MG63 (cell line): ENCODE results near the gene PTPN3. TPM values are rescaled to one million over a fixed set of nuclear protein-coding genes. Genes with fewer than 3 reads are reported as not detected.

Experiments used
- DNase-seq: peaks from one replicate; pipeline ENCODE4 v3.0.0-alpha.2; 2020
- H3K27me3 ChIP-seq: fragments of 250-450 bp; sonication (Bioruptor Pico); 2 replicates; pipeline ENCODE4 v1.5.1; 2020; ENCODE audit warnings: mild to moderate bottlenecking, moderate library complexity
- H3K36me3 ChIP-seq: fragments of 250-450 bp; sonication (Bioruptor Pico); 2 replicates; pipeline ENCODE4 v1.5.1; 2020; ENCODE audit warnings: mild to moderate bottlenecking, moderate library complexity
- H3K4me3 ChIP-seq: fragments of 250-450 bp; sonication (Bioruptor Pico); 2 replicates; pipeline ENCODE4 v1.5.1; 2020; ENCODE audit warnings: mild to moderate bottlenecking, moderate library complexity
- H3K9me3 ChIP-seq: fragments of 250-450 bp; sonication (Bioruptor Pico); 2 replicates; pipeline ENCODE4 v1.5.1; 2020; ENCODE audit warnings: mild to moderate bottlenecking, moderate library complexity
- total RNA-seq: library from RNA; depleted of rRNA; stranded (reverse); fragments of >200 nt; shearing (Covaris generic); gene quantifications from 2 replicates; pipeline ENCODE4 v1.2.3, GENCODE V29; 2014; ENCODE audit warnings: low replicate concordance

Gene PTPN3
- total RNA-seq, 1 experiment from 2014 or later = 1.7 TPM

DNA sequence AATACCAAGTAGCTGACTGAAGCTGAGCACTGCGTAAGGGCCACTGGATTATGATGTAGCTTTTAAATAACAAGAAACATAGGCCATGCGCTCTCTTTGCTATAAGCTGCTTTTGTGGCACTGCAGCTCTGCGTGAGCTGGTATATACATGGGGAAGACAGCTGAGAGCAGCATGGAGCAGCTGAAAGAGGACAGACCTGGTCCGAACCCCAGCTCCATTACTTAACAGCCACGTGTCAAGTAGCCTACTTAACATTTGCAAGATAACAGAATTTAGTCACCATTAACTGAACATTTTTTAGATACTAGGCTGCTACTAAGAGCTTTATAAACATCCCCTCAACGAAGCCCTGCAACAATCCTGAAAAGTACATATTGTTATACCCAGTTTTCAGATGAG, 69.3 kb downstream of the PTPN3 start:
- Histone ChIP-seq H3K9me3 (no peaks in the 10 kb centered on the region), H3K4me3 (no peak overlapping the region), H3K36me3 (0 out of 2 replicates have a peak, but pooled peaks cover 5% of the 10 kb centered on the region), H3K27me3 (no peaks in the 10 kb centered on the region)
- DNase-seq = no peak

DNA sequence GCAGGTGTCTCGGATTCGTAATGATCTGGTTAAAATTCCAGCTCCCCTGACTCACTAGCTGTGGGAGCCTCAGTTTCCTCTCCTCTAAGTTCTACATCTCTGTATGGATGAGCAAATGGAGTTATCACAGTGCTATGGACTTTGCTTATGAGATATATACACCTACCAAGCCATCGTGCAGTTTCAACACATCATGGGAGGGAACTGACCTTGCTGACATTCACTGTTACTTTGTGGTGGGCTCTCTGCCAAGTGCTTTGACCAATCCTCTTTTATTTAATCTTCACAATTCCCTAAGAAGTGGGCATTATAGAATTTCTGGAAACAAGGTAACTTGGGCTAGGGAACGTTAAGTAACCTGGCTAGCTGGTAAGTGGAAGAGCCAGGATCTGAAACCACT, 70.2 kb downstream of the PTPN3 start:
- Histone ChIP-seq H3K9me3 (no peaks in the 10 kb centered on the region), H3K4me3 (no peak overlapping the region), H3K27me3 (no peaks in the 10 kb centered on the region), H3K36me3 (0 out of 2 replicates have a peak, but pooled peaks cover 5% of the 10 kb centered on the region)
- no peak for DNase-seq

DNA sequence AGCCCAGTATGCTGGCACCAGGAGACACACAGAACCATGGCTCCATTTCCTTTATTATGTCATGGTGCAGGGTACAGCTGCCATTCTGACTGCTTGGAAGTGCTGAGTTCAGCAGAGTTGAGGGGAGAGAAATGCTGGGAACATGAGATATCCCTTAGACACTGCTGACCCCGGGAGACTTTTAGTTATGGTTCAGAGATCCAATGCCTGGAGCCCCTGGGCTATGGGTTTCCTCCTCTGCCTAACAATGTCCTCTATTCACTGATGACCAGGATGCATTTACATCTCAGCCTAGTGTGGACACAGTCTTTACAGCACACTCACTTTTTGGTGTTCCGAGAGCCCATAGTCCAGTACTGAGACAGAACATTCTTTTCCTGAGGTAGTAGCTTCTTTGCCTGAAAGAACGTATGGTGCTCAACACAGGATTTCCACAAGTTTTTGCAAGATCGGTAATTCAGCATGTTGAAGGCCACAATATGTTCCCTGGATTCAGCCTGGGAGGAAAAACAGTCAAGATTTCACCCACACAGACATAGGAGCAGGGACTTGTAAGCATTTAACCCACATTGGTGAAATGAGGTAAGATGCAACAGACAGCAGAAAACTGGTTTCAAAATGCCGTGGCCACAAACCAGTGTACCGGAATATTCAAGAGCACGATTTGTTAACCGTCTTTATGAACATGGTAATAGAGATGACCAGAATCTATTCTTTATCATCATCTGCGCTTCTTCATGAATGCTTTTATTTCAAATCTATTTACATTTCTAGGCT, 71.3 kb downstream of the PTPN3 start:
- peaks cover 5% of the 10 kb centered on the region; the same call in 1 of the 2 replicates for H3K36me3 ChIP-seq
- no peaks in the 10 kb centered on the region for H3K9me3 ChIP-seq
- DNase-seq = no peak
- no peak overlapping the region for H3K4me3 ChIP-seq
- H3K27me3 ChIP-seq = no peaks in the 10 kb centered on the region

DNA sequence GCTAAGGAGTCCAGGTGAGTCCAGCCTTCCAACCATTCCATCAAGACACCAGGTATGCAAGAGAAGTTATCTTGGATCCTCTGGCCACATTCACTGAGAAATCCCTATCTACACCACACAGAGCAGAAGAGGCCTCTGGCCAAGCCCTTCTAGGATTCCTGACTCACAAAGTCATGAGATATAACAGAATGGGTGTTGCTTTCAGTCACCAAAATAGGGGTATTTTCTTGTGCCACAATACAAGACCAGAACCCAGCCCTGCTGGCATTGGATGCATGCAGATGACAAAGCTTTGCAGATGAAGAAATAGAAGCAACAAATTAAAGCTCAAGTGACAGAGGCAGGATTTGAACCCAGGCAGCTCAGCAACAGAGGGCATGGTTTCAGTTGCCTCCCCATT, 73.5 kb downstream of the PTPN3 start:
- Histone ChIP-seq H3K27me3 (no peaks in the 10 kb centered on the region), H3K4me3 (no peak overlapping the region), H3K36me3 (peaks cover 5% of the 10 kb centered on the region; the same call in 1 of the 2 replicates), H3K9me3 (no peaks in the 10 kb centered on the region)
- DNase-seq = no peak

DNA sequence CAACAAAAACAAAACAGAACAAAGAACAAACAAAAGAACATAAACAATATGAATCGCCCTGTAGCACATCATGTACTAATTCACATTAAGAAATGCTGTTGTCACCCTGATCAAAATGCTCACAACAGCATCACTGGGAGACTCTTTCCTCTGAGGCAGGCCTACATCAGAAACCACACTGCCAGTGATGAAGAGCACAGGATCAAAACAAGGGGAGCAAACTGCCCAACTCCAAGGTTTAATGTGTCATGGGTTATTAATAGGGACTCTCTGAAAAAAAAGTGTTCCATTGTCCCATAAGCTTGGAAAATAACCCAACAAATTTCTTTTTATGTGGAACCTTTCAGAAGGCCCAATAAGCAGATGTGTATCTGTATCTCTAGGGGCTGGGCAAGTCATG, 74.2 kb downstream of the PTPN3 start:
- no peaks in the 10 kb centered on the region for H3K9me3 ChIP-seq
- no peak for DNase-seq

DNA sequence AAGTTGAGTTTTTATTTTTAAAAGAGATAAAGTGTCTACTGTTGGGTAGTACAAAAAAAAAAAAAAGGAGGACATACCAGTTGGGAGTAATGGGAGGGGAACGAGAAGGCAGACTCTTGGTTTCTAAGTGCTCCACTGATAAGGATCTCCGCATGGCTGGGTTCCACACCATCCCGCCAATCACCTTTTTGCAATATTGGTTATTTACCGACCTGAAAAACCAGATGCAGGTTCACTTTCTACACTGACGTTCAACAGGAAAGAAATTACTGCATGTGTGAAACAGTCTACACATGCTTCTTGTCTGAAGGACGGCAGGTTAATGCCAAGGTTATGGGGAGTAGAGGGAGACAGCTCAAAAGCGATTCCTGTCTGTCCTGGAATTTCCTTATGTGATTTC, 75.5 kb downstream of the PTPN3 start:
- DNase-seq = no peak
- H3K27me3 ChIP-seq = no peaks in the 10 kb centered on the region
- H3K9me3 ChIP-seq = no peaks in the 10 kb centered on the region
- no peak overlapping the region for H3K4me3 ChIP-seq
- H3K36me3 ChIP-seq = peaks cover 5% of the 10 kb centered on the region; the same call in 1 of the 2 replicates

More for the DNA sequence above, 74.2 kb downstream of the PTPN3 start:
- peaks cover 5% of the 10 kb centered on the region; the same call in 1 of the 2 replicates for H3K36me3 ChIP-seq
- no peaks in the 10 kb centered on the region for H3K27me3 ChIP-seq
- H3K4me3 ChIP-seq = no peak overlapping the region

DNA sequence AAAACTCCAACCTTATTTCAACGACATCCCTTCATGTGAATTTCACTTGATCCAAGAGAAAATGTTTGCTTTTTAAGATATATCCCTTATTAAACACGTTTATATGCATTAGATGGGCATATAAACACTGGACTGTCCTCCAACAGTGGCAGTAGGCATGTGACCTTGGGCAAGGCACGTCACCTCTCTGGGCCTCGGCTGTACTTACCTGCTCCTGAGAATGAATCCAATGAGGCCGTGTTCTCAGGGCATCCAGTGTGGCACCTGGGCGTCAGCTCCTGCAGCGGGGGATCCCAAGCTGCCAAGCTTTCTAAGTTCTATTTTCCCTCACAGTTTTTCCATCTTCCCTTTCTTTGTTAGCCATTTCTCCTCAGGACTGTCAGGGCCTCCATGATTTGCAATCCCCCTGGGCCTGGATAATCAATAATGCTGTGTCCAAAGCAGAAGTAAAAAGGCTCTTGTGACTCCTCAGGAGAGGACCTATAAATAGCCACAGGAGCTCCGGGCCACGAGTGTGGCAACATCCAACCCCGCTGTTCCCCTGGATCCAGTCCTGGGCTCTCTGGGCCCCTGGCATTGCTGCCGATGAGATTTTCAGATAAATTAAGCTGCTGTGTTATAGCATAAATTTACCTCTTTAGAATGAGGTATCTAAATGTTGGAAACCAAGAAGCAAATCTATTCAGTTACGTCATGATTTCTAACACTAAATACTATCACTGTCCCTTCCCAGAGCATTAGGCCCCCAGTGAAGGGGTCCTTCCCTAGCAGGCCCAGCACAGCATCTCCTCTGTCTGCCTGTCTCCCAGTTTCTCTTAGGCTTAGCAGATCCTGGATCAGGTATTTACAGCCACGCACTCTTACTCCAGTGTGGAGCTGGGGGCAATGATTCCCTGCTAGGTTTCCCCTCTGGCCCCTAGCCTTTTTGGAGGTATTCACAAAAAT, 76.8 kb downstream of the PTPN3 start:
- no peaks in the 10 kb centered on the region for H3K27me3 ChIP-seq
- DNase-seq = no peak
- H3K36me3 ChIP-seq = peaks cover under 1% of the 10 kb centered on the region; the same call in 1 of the 2 replicates
- no peak overlapping the region for H3K4me3 ChIP-seq
- H3K9me3 ChIP-seq = no peaks in the 10 kb centered on the region

DNA sequence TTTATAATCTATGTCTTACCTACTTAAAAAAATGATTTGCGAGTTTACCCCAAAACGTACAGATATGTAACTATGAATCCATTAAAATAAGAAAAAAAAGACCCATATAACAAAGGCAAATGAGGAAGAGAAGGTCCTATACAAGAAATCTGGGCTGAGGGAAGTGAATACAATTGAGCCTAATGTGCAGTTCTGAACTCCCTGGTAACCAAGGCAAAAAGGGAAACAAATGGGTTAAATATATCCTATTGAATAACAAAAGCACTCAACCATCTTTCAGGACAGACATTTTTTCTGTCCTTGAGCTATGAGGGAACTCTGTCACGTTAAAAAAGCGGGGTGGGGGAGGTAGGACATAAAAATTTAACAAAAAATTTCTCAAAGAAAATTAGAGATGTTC, 78.6 kb downstream of the PTPN3 start:
- H3K4me3 ChIP-seq = no peak overlapping the region
- DNase-seq = no peak

DNA sequence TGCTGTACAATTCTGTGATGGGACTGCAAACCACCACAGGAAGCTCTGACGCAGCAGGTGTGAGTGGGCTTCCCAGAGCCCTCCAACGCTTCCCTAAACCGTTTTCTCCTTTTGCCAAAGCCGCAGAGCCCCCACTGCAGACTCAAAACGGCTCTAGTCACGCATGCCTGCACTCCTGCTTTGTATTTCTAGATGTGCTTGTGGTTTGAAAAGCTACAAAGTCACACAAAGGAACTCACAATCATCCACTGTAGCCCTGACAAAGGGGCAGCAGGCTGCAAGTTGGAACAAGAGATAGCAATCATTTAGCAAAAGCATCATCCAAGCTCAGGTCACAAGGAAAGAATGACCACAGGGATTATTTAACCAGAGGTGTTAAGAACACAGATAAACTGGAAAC, 79.3 kb downstream of the PTPN3 start:
- no peaks in the 10 kb centered on the region for H3K27me3 ChIP-seq
- H3K36me3 ChIP-seq = no peaks in the 10 kb centered on the region; the same call in 1 of the 2 replicates
- no peak for DNase-seq
- H3K9me3 ChIP-seq = no peaks in the 10 kb centered on the region
- H3K4me3 ChIP-seq = no peak overlapping the region

More for the DNA sequence above, 78.6 kb downstream of the PTPN3 start:
- Histone ChIP-seq H3K27me3 (no peaks in the 10 kb centered on the region), H3K9me3 (no peaks in the 10 kb centered on the region), H3K36me3 (no peaks in the 10 kb centered on the region; the same call in 1 of the 2 replicates)

DNA sequence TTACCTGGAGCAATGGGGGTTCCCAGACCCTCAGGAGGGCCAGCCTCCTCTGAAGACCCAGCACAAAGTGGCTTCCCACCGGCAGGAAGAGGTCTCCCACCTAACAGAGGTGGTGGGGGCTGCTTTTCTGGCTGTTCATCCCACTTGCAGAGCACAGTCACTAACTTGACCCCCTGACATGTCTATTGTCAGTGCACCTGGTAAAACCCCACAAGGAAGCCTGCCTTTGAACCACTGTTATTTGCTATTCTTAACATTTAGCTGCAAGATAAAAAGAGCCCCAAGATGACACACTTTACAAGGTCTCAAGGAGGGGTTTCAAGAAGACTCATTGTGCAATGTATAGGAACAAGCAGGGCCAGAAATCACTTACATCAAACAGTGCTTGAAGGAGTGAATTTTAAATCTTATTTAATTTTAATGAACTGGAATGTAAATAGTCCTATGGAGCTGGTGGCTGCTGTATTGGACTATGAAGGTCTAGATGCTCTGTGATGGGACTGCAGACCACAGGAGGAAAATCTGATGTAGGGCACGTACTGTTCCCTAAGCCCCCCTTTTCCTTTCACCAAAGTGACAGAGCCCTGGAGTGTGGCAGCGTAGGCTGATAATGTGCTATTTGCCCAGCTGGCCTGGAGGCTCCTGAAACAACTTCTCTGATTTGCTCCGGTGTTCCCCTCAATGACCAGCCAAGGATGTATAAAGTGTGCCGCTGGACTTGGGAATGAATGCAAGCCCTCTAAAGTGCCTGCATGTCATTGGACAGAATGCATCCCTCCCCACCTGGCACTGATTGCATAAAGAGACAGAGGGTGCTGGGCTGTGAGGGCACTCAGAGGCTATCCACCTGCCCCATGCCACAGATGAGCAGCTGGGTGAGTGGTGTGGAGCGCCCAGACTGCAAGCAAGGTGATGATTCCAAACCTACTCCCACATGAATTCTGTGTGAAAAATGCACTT, 80.2 kb downstream of the PTPN3 start:
- no peak overlapping the region for H3K4me3 ChIP-seq
- H3K27me3 ChIP-seq = no peaks in the 10 kb centered on the region
- H3K36me3 ChIP-seq = no peaks in the 10 kb centered on the region; the same call in 1 of the 2 replicates
- H3K9me3 ChIP-seq = no peaks in the 10 kb centered on the region
- DNase-seq = no peak

DNA sequence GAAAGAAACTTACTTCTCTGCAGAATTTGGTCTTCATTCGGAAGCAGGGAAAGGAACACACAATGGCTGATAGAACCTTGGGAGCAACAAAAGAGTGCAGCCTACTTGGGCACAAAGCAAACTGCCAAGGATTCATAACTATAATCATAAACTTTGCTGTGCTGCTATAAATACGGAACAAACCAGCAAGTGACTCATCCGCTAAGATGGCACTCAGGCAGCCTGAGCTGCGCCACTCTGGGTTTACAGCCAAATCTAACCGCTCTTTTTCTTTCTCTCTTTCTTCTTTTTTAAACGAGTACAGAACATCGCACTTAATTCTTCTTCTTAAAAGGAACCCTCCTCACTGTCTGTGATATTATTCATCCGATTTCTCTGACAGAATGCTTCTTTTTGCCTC, 81.1 kb downstream of the PTPN3 start:
- no peaks in the 10 kb centered on the region for H3K9me3 ChIP-seq
- H3K36me3 ChIP-seq = no peaks in the 10 kb centered on the region; the same call in 1 of the 2 replicates
- no peaks in the 10 kb centered on the region for H3K27me3 ChIP-seq
- peak; percentile 62 for DNase-seq
- H3K4me3 ChIP-seq = no peak overlapping the region

DNA sequence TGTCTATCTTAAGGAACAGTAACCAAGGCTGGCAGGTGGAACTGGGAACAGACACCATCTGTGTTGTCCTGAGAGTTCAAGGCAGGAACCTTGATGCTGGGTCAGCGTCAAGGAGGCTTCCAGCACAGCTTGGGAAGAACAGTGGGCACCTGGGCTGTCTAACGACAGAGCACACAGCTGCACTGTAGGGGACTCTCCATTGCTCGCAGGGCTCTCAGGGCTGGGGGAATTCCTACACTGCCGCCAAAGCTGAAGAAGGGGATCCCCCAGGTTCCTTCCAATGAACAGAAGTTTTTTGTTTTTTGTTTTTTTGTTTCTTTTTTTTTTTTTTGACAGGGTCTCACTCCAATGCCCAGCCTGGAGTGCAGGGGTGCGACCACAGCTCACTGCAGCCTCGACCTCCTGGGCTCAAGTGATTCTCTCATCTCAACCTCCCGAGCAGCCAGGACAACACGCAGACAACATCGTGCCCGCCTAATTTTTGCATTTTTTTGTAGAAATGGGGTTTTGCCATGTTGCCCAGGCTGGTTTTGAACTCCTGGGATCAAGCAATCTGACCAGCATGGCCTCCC, 81.9 kb downstream of the PTPN3 start:
- no peak for DNase-seq
- Histone ChIP-seq H3K36me3 (no peaks in the 10 kb centered on the region), H3K9me3 (no peaks in the 10 kb centered on the region)

DNA sequence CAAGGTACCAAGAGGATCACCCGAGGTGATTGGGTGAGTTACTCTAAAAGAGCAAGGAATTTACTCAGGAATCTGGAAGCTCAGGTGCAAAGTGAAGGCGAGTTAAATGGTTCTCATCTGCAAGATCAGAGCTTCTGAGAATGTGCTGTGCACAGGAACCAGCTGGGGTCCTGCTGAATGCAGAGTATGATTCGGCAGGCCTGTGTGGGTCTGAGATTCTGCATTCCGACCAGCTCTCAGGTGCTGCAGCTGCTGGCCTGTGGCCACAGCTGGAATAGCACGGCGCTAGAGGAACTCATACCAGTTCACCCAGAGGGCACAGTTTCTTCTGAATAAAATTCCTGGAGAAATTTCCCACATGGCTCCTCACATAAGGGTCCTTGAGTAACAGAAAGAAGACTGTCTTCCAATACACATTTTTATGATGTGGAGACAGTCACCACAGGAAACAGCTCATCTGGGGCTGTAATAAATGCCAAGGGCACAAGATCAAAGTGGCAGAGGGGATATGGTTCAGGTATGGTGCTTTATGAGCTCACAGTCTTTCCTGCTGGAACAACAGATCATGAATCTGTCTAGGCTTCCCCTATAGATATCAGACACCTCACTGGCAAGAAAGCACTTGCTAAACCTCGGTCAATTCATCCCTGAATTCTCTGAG, 83.9 kb downstream of the PTPN3 start:
- DNase-seq = no peak
- peaks cover 3% of the 10 kb centered on the region; the same call in 1 of the 2 replicates for H3K36me3 ChIP-seq
- no peaks in the 10 kb centered on the region for H3K27me3 ChIP-seq
- no peak overlapping the region for H3K4me3 ChIP-seq
- no peaks in the 10 kb centered on the region for H3K9me3 ChIP-seq

More for the DNA sequence above, 81.9 kb downstream of the PTPN3 start:
- Histone ChIP-seq H3K4me3 (no peak overlapping the region), H3K27me3 (no peaks in the 10 kb centered on the region)

DNA sequence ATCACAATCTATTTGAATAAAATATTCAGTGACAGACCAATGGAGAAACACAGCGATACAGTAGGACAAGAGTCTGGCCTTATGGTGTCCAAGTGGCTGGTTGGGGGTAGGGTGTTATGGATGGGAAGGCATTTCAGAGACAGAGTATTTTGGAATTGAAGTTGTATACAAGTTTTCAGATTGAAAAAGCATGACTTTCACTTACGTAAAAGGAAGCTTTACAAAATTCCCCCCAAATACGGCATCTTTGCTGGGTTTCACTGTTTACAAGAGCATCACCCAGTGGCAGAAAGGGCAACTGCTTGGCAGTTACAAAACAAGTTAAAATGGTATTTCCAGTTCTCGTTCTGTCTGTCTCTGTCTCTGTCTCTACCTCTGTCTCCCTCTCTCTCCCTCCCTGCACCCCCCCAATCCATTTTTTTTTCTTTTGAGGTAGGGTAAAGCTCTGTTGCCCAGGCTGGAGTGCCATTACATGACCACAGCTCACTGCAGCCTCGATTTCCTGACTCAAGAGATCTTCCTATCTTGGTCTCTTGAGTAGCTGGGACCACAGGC, 86.2 kb downstream of the PTPN3 start:
- Histone ChIP-seq H3K27me3 (no peaks in the 10 kb centered on the region), H3K9me3 (no peaks in the 10 kb centered on the region), H3K4me3 (no peak overlapping the region), H3K36me3 (peaks cover 3% of the 10 kb centered on the region; the same call in 1 of the 2 replicates)
- DNase-seq = no peak
